ENCODE data around the gene CHKB. TPM values are rescaled to one million over a fixed set of nuclear protein-coding genes. Genes with fewer than 3 reads are reported as not detected.

Gene CHKB
- total and polyA plus RNA-seq, 2 of the 8 experiments (the other 6 are each of a cell fraction or from before 2014, with no cell fraction given), result 27.9 to 42.2 TPM

- CTCF ChIA-PET (ENCODE audit: partially characterized antibody), result interaction anchor here (1.5 to 8.1 kb wide), 10 partner anchors 10 to 122 kb away, joined by 5 to 84 read pairs (median 16); partner anchors contain the start of gene SYCE3
- Histone ChIP-seq H4K8ac (ENCODE audit: extremely low read depth, insufficient read depth, low read length) (no peak overlapping the region), H3K23me2 (ENCODE audit: low read depth, low read length) (peaks cover 4% of the 10 kb centered on the region; the same call in 1 of the 2 replicates), H2BK120ac (replicated peaks; ENCODE audit: low read depth, low read length) (no peak overlapping the region), H2BK12ac (ENCODE audit: low read depth, low read length) (no peak overlapping the region), H3K23ac (ENCODE audit: insufficient read length) (no peak overlapping the region), H3K18ac (ENCODE audit: extremely low read depth, low read length) (no peak overlapping the region), H2BK15ac (ENCODE audit: low read length) (no peak overlapping the region), H2AFZ (ENCODE audit: low read length) (no peak overlapping the region), H3K4me1 (replicated peaks in 1 of 4; ENCODE audit: control insufficient read depth in 3 of 4, insufficient read depth in 4 of 4, low read length in 3 of 4) (peaks cover 0 to 4% (median 3%) of the 10 kb centered on the region in 4 experiments; a peak in 3 of 7 replicates), H3K56ac (replicated peaks; ENCODE audit: insufficient read length, low read depth, low read length) (no peak overlapping the region), H4K5ac (ENCODE audit: insufficient read length, low read depth, low read length) (no peak overlapping the region), H3K9me3 (ENCODE audit: insufficient read depth in 2 of 2, low read depth in 1 of 2, low read length in 1 of 2) (no peaks in the 10 kb centered on the region), H3K9ac (replicated peaks in 1 of 4; ENCODE audit: extremely low read depth in 1 of 4, low read depth in 3 of 4, low read length in 3 of 4) (no peak overlapping the region), H2AK5ac (ENCODE audit: low read depth, low read length) (no peak overlapping the region), H3K4me3 (ENCODE audit: extremely low read depth in 1 of 4, insufficient read depth in 2 of 4, low read depth in 3 of 4, low read length in 4 of 4) (no peak overlapping the region), H4K20me1 (replicated peaks in 1 of 2; ENCODE audit: control insufficient read depth in 1 of 2, insufficient read depth in 2 of 2, low read length in 2 of 2) (peaks cover 5 to 10% of the 10 kb centered on the region in 2 experiments), H2BK20ac (ENCODE audit: low read length) (no peak overlapping the region), H3K4ac (replicated peaks; ENCODE audit: insufficient read length, low read depth, low read length) (no peak overlapping the region), H3K79me1 (ENCODE audit: low read depth, low read length) (peaks cover 7% of the 10 kb centered on the region; the same call in 1 of the 2 replicates), H3K36me3 (ENCODE audit: control insufficient read depth in 2 of 4, insufficient read depth in 4 of 4, low read length in 3 of 4) (peaks cover 6 to 13% (median 8%) of the 10 kb centered on the region in 4 experiments; a peak in 7 of 8 replicates), H3K27ac (ENCODE audit: low read depth, low read length) (no peak overlapping the region), H4K91ac (replicated peaks; ENCODE audit: insufficient read length, low read length) (no peak overlapping the region), H2BK5ac (ENCODE audit: low read depth, low read length) (no peak overlapping the region), H3K14ac (ENCODE audit: insufficient read length) (no peak overlapping the region), H3K4me2 (ENCODE audit: insufficient read depth in 1 of 2, low read depth in 2 of 2, low read length in 2 of 2) (no peak overlapping the region), H3K79me2 (ENCODE audit: control insufficient read depth in 1 of 2, insufficient read depth in 2 of 2, low read length in 2 of 2) (peaks cover 0 to 7% of the 10 kb centered on the region in 2 experiments; a peak in 1 of 4 replicates), H3K27me3 (replicated peaks in 1 of 4; ENCODE audit: control insufficient read depth in 3 of 4, extremely low read depth in 1 of 4, insufficient read depth in 3 of 4, low read length in 3 of 4) (no peaks in the 10 kb centered on the region)
- no peak for DNase-seq (ENCODE audit: low read depth in 1 of 2, low spot score in 2 of 2)
- POLR2A ChIA-PET (ENCODE audit: partially characterized antibody), result interaction anchor here (2.7 to 5.4 kb wide), 2 partner anchors 13 to 21 kb away, joined by 8 to 37 read pairs; partner anchors contain the start of gene SYCE3
- no peak for FAIRE-seq
- WGBS, 2 experiments (ENCODE audit: extremely low coverage in 1 of 2, insufficient coverage in 1 of 2, insufficient read length in 1 of 2, insufficient replicate concordance in 2 of 2, low coverage in 1 of 2, low lambda C conversion rate in 2 of 2, missing lambda C conversion rate in 1 of 2), result 91% methylated on average over 15 of the region's 23 CpGs; no CpG with 5 or more reads in 1 of the 2 experiments
- TF ChIP-seq TBP (IDR thresholded peaks at IDR 0.05; ENCODE audit: low read depth, low read length) (no peak), CBX8 (IDR thresholded peaks at IDR 0.05; ENCODE audit: borderline replicate concordance, low read depth, low read length) (no peak), CREB1 (IDR thresholded peaks at IDR 0.05) (no peak), NANOG (IDR thresholded peaks at IDR 0.05; ENCODE audit: insufficient read depth, low read depth, low read length, poor library complexity, severe bottlenecking) (no peak), KDM1A (IDR thresholded peaks at IDR 0.05; ENCODE audit: borderline replicate concordance, low read length) (no peak), CTBP2 (IDR thresholded peaks at IDR 0.05; ENCODE audit: borderline replicate concordance, insufficient read depth, insufficient read length, low read length) (no peak), NRF1 (IDR thresholded peaks at IDR 0.05; ENCODE audit: low read depth, low read length) (no peak), YY1 (IDR thresholded peaks at IDR 0.05; ENCODE audit: low read depth, low read length) (no peak)
These were observed 5.0 kb downstream of the CHKB start for GRCh38 chr22:50577697-50577986.
